Caco-2 (cell line): Measurements from ENCODE around the gene SCGN. TPM values are rescaled to one million over a fixed set of nuclear protein-coding genes. Genes with fewer than 3 reads are reported as not detected.
"Not testable (repeated sequence)": the region's sequence is repeated elsewhere in the genome, so short reads cannot be mapped to it uniquely, and the experiment has no call there.

Source experiments
- BruUV-seq: library from RNA; stranded (reverse); fragments of 400-500 nt; replicated peaks from 2 replicates; lab custom pipeline; 2021; lab: Mats Ljungman, UMichigan
- CTCF ChIA-PET: fragments of 300-600 bp; sonication (Branson Sonifier 250); formaldehyde crosslinking; loops from one replicate; lab custom pipeline; 2022; ENCODE audit warnings: antibody characterized with exemption; lab: Charles Lee
- POLR2A ChIA-PET: fragments of 300-600 bp; sonication (Branson Sonifier 250); formaldehyde crosslinking; loops from one replicate; lab custom pipeline; 2022; ENCODE audit warnings: antibody characterized with exemption; lab: Charles Lee
- DNase-seq, 2 experiments: peaks; one replicate each; pipeline versions ENCODE4 v3.0.0 to v3.0.0-alpha.2; 2020 to 2022
- H3K27me3 ChIP-seq: replicated peaks from 2 replicates; pipeline ENCODE4 v1.6.0; 2011; ENCODE audit warnings: low read length; ENCODE audit not compliant: control insufficient read depth, insufficient read depth
- H3K36me3 ChIP-seq: 2 replicates; pipeline ENCODE4 v1.5.1; 2011; ENCODE audit warnings: low read length; ENCODE audit not compliant: control insufficient read depth, insufficient read depth
- H3K4me1 ChIP-seq: fragments of 250-450 bp; sonication (Bioruptor Pico); 2 replicates; pipeline ENCODE4 v1.5.1; 2020; ENCODE audit warnings: mild to moderate bottlenecking
- H3K4me3 ChIP-seq: 2 replicates; pipeline ENCODE4 v1.5.1; 2011; ENCODE audit warnings: low read depth, mild to moderate bottlenecking, control low read depth, low read length
- H3K9me3 ChIP-seq: fragments of 250-450 bp; sonication (Bioruptor Pico); 2 replicates; pipeline ENCODE4 v1.5.1; 2020; ENCODE audit warnings: mild to moderate bottlenecking, moderate library complexity
- H3K27ac Mint-ChIP-seq: one replicate; pipeline ENCODE4 v1.8.0; 2022; ENCODE audit warnings: mixed read lengths; ENCODE audit not compliant: unreplicated experiment
- H3K27me3 Mint-ChIP-seq: one replicate; pipeline ENCODE4 v1.8.0; 2022; ENCODE audit warnings: mixed read lengths; ENCODE audit not compliant: insufficient read depth, unreplicated experiment
- H3K36me3 Mint-ChIP-seq: one replicate; pipeline ENCODE4 v1.8.0; 2022; ENCODE audit warnings: mild to moderate bottlenecking, mixed read lengths; ENCODE audit not compliant: insufficient read depth, unreplicated experiment
- H3K4me1 Mint-ChIP-seq: one replicate; pipeline ENCODE4 v1.8.0; 2022; ENCODE audit warnings: low read depth, mixed read lengths; ENCODE audit not compliant: unreplicated experiment
- H3K4me3 Mint-ChIP-seq: one replicate; pipeline ENCODE4 v1.8.0; 2022; ENCODE audit warnings: mild to moderate bottlenecking, moderate library complexity, mixed read lengths; ENCODE audit not compliant: unreplicated experiment
- H3K9me3 Mint-ChIP-seq: one replicate; pipeline ENCODE4 v1.8.0; 2022; ENCODE audit warnings: mixed read lengths; ENCODE audit not compliant: unreplicated experiment
- intact Hi-C: fragments of 100-400 bp; cut with micrococcal nuclease; formaldehyde crosslinking; loops from one replicate; pipeline ENCODE4 v1.10.0; 2022; ENCODE audit not compliant: unreplicated experiment
- total RNA-seq: library from RNA; stranded (reverse); gene quantifications from 2 replicates; pipeline ENCODE4 v1.2.3, GENCODE V29; 2022
- TF ChIP-seq, protein P1 (sequence below), 2 experiments: fragments of 200-600 bp in 1 of 2; IDR thresholded peaks; 1 replicate in 1 of 2; 2 replicates in 1 of 2; pipeline versions ENCODE4 v1.5.1 to v1.8.0; 2011 to 2022; ENCODE audit warnings: antibody characterized with exemption in 1 of 2, control low read depth in 1 of 2, inconsistent platforms in 1 of 2, low read depth in 1 of 2, low read length in 1 of 2, mild to moderate bottlenecking in 1 of 2, moderate library complexity in 1 of 2; ENCODE audit not compliant: insufficient read depth in 1 of 2, severe bottlenecking in 1 of 2, unreplicated experiment in 1 of 2

Gene SCGN
- total RNA-seq, 1 experiment from 2014 or later = 7.7 TPM

GRCh38 chr6:25748049-25748448, 96.0 kb downstream of the SCGN start:
- no TSS peak for BruUV-seq
- H3K27me3 Mint-ChIP-seq = no peaks in the 10 kb centered on the region
- no peak overlapping the region for H3K4me3 Mint-ChIP-seq
- CTCF ChIA-PET = no interaction called here
- TF ChIP-seq, protein P1, sequence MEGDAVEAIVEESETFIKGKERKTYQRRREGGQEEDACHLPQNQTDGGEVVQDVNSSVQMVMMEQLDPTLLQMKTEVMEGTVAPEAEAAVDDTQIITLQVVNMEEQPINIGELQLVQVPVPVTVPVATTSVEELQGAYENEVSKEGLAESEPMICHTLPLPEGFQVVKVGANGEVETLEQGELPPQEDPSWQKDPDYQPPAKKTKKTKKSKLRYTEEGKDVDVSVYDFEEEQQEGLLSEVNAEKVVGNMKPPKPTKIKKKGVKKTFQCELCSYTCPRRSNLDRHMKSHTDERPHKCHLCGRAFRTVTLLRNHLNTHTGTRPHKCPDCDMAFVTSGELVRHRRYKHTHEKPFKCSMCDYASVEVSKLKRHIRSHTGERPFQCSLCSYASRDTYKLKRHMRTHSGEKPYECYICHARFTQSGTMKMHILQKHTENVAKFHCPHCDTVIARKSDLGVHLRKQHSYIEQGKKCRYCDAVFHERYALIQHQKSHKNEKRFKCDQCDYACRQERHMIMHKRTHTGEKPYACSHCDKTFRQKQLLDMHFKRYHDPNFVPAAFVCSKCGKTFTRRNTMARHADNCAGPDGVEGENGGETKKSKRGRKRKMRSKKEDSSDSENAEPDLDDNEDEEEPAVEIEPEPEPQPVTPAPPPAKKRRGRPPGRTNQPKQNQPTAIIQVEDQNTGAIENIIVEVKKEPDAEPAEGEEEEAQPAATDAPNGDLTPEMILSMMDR (IDR thresholded peaks at IDR 0.05; ENCODE audit: insufficient read depth in 1 of 2, low read depth in 1 of 2, low read length in 1 of 2, severe bottlenecking in 1 of 2, unreplicated experiment in 1 of 2) = no peak
- POLR2A ChIA-PET = no interaction called here
- H3K36me3 Mint-ChIP-seq = no peaks in the 10 kb centered on the region
- Histone ChIP-seq H3K27me3 (no peaks in the 10 kb centered on the region), H3K36me3 (no peaks in the 10 kb centered on the region), H3K4me3 (no peak overlapping the region), H3K4me1 (peaks cover 27% of the 10 kb centered on the region), H3K9me3 (peaks cover 3% of the 10 kb centered on the region; the same call in 1 of the 2 replicates)
- H3K27ac Mint-ChIP-seq = no peak overlapping the region
- intact Hi-C loops = no loop called here
- DNase-seq = no peak
- no peaks in the 10 kb centered on the region for H3K9me3 Mint-ChIP-seq
- peaks cover 8% of the 10 kb centered on the region for H3K4me1 Mint-ChIP-seq

DNA sequence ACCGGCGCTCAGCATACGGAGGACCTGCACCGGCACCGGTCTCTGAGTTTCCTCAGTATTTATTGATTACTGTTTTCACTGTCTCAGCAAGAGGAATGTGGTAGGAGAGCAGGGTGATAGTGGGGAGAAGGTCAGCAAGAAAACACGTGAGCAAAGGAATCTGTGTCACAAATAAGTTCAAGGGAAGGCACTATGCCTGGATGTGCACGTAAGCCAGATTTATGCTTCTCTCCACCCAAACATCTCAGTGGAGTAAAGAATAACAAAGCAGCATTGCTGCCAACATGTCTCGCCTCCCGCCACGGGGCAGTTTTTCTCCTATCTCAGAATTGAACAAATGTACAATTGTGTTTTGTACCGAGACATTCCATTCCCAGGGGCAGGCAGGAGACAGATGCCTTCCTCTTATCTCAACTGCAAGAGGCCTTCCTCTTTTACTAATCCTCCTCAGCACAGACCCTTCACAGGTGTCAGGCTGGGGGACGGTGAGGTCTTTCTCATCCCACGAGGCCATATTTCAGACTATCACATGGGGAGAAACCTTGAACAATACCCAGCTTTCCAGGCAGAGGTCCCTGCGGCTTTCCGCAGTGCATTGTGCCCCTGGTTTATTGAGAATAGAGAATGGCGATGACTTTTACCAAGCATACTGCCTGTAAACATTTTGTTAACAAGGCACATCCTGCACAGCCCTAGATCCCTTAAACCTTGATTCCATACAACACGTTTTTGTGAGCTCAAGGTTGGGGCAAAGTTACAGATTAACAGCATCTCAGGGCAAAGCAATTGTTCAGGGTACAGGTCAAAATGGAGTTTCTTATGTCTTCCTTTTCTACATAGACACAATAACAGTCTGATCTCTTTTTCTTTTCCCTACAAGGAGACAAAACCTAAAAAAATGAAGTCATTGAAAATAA, 96.8 kb downstream of the SCGN start:
- POLR2A ChIA-PET, DNase-seq, H3K9me3 ChIP-seq, H3K36me3 ChIP-seq, intact Hi-C loops, H3K4me3 Mint-ChIP-seq, H3K27me3 Mint-ChIP-seq, H3K27me3 ChIP-seq, H3K27ac Mint-ChIP-seq, BruUV-seq, H3K4me3 ChIP-seq, CTCF ChIA-PET, H3K9me3 Mint-ChIP-seq, H3K36me3 Mint-ChIP-seq: not testable (repeated sequence)
- H3K4me1 Mint-ChIP-seq = peaks cover 11% of the 10 kb centered on the region
- H3K4me1 ChIP-seq = peaks cover 20% of the 10 kb centered on the region

GRCh38 chr6:25749837-25750236, 97.8 kb downstream of the SCGN start:
- intact Hi-C loops = no loop called here
- Histone ChIP-seq H3K36me3 (no peaks in the 10 kb centered on the region), H3K4me1 (peaks cover 25% of the 10 kb centered on the region), H3K4me3 (no peak overlapping the region), H3K27me3 (no peaks in the 10 kb centered on the region), H3K9me3 (peaks cover 3% of the 10 kb centered on the region; the same call in 1 of the 2 replicates)
- no peaks in the 10 kb centered on the region for H3K36me3 Mint-ChIP-seq
- TF ChIP-seq, protein P1 (IDR thresholded peaks at IDR 0.05; ENCODE audit: insufficient read depth in 1 of 2, low read depth in 1 of 2, low read length in 1 of 2, severe bottlenecking in 1 of 2, unreplicated experiment in 1 of 2) = no peak
- H3K4me1 Mint-ChIP-seq = peaks cover 18% of the 10 kb centered on the region
- no peak for DNase-seq
- ChIA-PET CTCF (no interaction called here), POLR2A (no interaction called here)
- H3K4me3 Mint-ChIP-seq = no peak overlapping the region
- no peaks in the 10 kb centered on the region for H3K27me3 Mint-ChIP-seq
- BruUV-seq = no TSS peak
- no peaks in the 10 kb centered on the region for H3K9me3 Mint-ChIP-seq
- no peak overlapping the region for H3K27ac Mint-ChIP-seq
